Spleen (tissue), 11 donors: ENCODE data around the gene C1orf232. TPM values are rescaled to one million over a fixed set of nuclear protein-coding genes. Genes with fewer than 3 reads are reported as not detected.

Experiments used
- DNase-seq: peaks from one replicate; pipeline ENCODE4 v3.0.0-alpha.2; 2020
- H3K27ac ChIP-seq, 8 donors: fragments of 200-600 bp; sonication (generic) in 7 of 8; 1 replicate in 4 of 8; 2 replicates in 4 of 8; pipeline versions ENCODE4 v1.5.0 to v1.8.0; 2016 to 2021; ENCODE audit warnings: inconsistent platforms in 4 of 8, mild to moderate bottlenecking in 4 of 8, moderate library complexity in 1 of 8
- H3K27me3 ChIP-seq, 7 donors: fragments of 200-600 bp; sonication (generic) in 6 of 7; replicated peaks in 1 of 7; 1 replicate in 4 of 7; 2 replicates in 3 of 7; pipeline versions ENCODE4 v1.5.0 to v1.8.0; 2016 to 2021; ENCODE audit warnings: inconsistent platforms in 3 of 7, mild to moderate bottlenecking in 1 of 7
- H3K36me3 ChIP-seq, 6 donors: fragments of 200-600 bp; sonication (generic) in 5 of 6; 1 replicate in 4 of 6; 2 replicates in 2 of 6; pipeline versions ENCODE4 v1.5.0 to v1.8.0; 2016 to 2021; ENCODE audit warnings: inconsistent platforms in 2 of 6
- H3K4me1 ChIP-seq, 6 donors: fragments of 200-600 bp; sonication (generic) in 5 of 6; 1 replicate in 3 of 6; 2 replicates in 3 of 6; pipeline versions ENCODE4 v1.5.0 to v1.8.0; 2016 to 2021; ENCODE audit warnings: inconsistent platforms in 3 of 6
- H3K4me3 ChIP-seq, 8 donors: fragments of 200-600 bp; sonication (generic) in 7 of 8; 1 replicate in 4 of 8; 2 replicates in 4 of 8; pipeline versions ENCODE4 v1.5.0 to v1.8.0; 2016 to 2021; ENCODE audit warnings: inconsistent platforms in 4 of 8, mild to moderate bottlenecking in 4 of 8, moderate library complexity in 2 of 8
- H3K9me3 ChIP-seq, 8 donors: fragments of 200-600 bp; sonication (generic) in 7 of 8; 1 replicate in 4 of 8; 2 replicates in 4 of 8; pipeline versions ENCODE4 v1.5.0 to v1.8.0; 2016 to 2021; ENCODE audit warnings: inconsistent platforms in 4 of 8
- POLR2A ChIP-seq, 3 donors: fragments of 450-650 bp; IDR thresholded peaks; one replicate each; pipeline ENCODE4 v1.5.1; 2017; ENCODE audit warnings: antibody characterized with exemption in 3 of 3, mild to moderate bottlenecking in 1 of 3
- POLR2AphosphoS5 ChIP-seq, 3 donors: sonication (generic); formaldehyde crosslinking; IDR thresholded peaks; one replicate each; pipeline ENCODE4 v1.5.1; 2017; ENCODE audit warnings: antibody characterized with exemption in 3 of 3
- WGBS, 5 donors: extraction: QIAGEN DNeasy Blood & Tissue Kit in 3 of 5; methylation state at CpG; one replicate each; pipeline versions ENCODE4 v1.1.5 to v1.1.7; 2013 to 2018; 5-methylcytosine and 5-hydroxymethylcytosine counted together
- intact Hi-C: fragments of 100-400 bp; cut with DNase I; formaldehyde crosslinking; loops from one replicate; pipeline ENCODE4 v1.15.0; 2023; ENCODE audit warnings: low total_unique reads
- polyA plus RNA-seq, 3 donors: library from polyadenylated mRNA; stranded (reverse); fragments of 200-250 nt; gene quantifications; one replicate each; pipeline ENCODE4 v1.2.1, GENCODE V29; 2013
- total RNA-seq, 7 donors: library from RNA; depleted of rRNA in 3 of 7; stranded (reverse); fragments of >200 nt in 3 of 7; fragmentation: NEBNext Ultra II Directional in 4 of 7; extraction: Animal tissue kit (Norgen Biotek cat#: 25700) in 4 of 7; gene quantifications; one replicate each; pipeline versions ENCODE4 v1.1.0 to v1.2.1, GENCODE V29; 2016 to 2021
- TF ChIP-seq, protein P1 (sequence below), 11 experiments: fragments of 200-600 bp in 7 of 11; fragments of 450-650 bp in 4 of 11; sonication (generic) in 4 of 11; IDR thresholded peaks in 8 of 11; conservative IDR thresholded peaks in 3 of 11; 1 replicate in 7 of 11; 2 replicates in 4 of 11; pipeline versions ENCODE4 v1.4.0 to v1.8.0; 2016 to 2021; ENCODE audit warnings: antibody characterized with exemption in 11 of 11, inconsistent platforms in 4 of 11, mild to moderate bottlenecking in 1 of 11
- donor health status: healthy with polysubstance abuse.
- donor health status: DM: no; HTN: no; CAD: no; lungs with moderate emphysema.
- donor health status: DM: no; HTN: no; CAD: no.
- donor health status: Bipolar disorder and iron deficiency.
- donor health status: healthy.
- donor health status: DM: no; HTN: no; CAD: no.
- donor health status: DM: yes; HTN: yes; CAD: no.

Gene C1orf232
- total and polyA plus RNA-seq, 10 donors, result not detected

- Histone ChIP-seq H3K4me1 (peaks cover 3 to 82% (median 44%) of the 10 kb centered on the region in 6 donors), H3K27ac (peak overlapping the region in 4 of 8 donors; percentile 75 to 85 (median 81))
Measured at GRCh38 chr1:26125382-26125781, 43.4 kb downstream of the C1orf232 start.

GRCh38 chr1:26124418-26125331 is 44.1 kb downstream of the C1orf232 start:
- WGBS, 5 donors, result 79 to 91% (median 82%) methylated on average over 4 of the region's 4 CpGs
- DNase-seq, result no peak
- peak overlapping the region in 2 of 8 donors; percentile 84 to 85 for H3K27ac ChIP-seq
- H3K27me3 ChIP-seq, result no peaks in the 10 kb centered on the region
- intact Hi-C loops, result no loop called here
- peaks cover 3 to 89% (median 46%) of the 10 kb centered on the region in 6 donors for H3K4me1 ChIP-seq
- no peaks in the 10 kb centered on the region for H3K9me3 ChIP-seq
- TF ChIP-seq, protein P1, sequence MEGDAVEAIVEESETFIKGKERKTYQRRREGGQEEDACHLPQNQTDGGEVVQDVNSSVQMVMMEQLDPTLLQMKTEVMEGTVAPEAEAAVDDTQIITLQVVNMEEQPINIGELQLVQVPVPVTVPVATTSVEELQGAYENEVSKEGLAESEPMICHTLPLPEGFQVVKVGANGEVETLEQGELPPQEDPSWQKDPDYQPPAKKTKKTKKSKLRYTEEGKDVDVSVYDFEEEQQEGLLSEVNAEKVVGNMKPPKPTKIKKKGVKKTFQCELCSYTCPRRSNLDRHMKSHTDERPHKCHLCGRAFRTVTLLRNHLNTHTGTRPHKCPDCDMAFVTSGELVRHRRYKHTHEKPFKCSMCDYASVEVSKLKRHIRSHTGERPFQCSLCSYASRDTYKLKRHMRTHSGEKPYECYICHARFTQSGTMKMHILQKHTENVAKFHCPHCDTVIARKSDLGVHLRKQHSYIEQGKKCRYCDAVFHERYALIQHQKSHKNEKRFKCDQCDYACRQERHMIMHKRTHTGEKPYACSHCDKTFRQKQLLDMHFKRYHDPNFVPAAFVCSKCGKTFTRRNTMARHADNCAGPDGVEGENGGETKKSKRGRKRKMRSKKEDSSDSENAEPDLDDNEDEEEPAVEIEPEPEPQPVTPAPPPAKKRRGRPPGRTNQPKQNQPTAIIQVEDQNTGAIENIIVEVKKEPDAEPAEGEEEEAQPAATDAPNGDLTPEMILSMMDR (IDR thresholded peaks at IDR 0.05 in 8 of 11, conservative IDR thresholded peaks at IDR 0.05 in 3 of 11), result no peak
- no peak for TF ChIP-seq POLR2A (IDR thresholded peaks at IDR 0.05)
- no peak for TF ChIP-seq POLR2AphosphoS5 (IDR thresholded peaks at IDR 0.05)
- H3K36me3 ChIP-seq, result peaks cover 0 to 37% (median 8%) of the 10 kb centered on the region in 6 donors
- H3K4me3 ChIP-seq, result no peak overlapping the region

More at GRCh38 chr1:26125382-26125781, 43.4 kb downstream of the C1orf232 start:
- Histone ChIP-seq H3K4me3 (no peak overlapping the region), H3K27me3 (no peaks in the 10 kb centered on the region), H3K36me3 (peaks cover 0 to 30% (median 8%) of the 10 kb centered on the region in 6 donors), H3K9me3 (no peaks in the 10 kb centered on the region)
- intact Hi-C loops, result no loop called here
- TF ChIP-seq, protein P1 (IDR thresholded peaks at IDR 0.05 in 8 of 11, conservative IDR thresholded peaks at IDR 0.05 in 3 of 11), result no peak
- TF ChIP-seq POLR2AphosphoS5 (IDR thresholded peaks at IDR 0.05), result no peak
- TF ChIP-seq POLR2A (IDR thresholded peaks at IDR 0.05), result no peak
- DNase-seq, result no peak

DNA sequence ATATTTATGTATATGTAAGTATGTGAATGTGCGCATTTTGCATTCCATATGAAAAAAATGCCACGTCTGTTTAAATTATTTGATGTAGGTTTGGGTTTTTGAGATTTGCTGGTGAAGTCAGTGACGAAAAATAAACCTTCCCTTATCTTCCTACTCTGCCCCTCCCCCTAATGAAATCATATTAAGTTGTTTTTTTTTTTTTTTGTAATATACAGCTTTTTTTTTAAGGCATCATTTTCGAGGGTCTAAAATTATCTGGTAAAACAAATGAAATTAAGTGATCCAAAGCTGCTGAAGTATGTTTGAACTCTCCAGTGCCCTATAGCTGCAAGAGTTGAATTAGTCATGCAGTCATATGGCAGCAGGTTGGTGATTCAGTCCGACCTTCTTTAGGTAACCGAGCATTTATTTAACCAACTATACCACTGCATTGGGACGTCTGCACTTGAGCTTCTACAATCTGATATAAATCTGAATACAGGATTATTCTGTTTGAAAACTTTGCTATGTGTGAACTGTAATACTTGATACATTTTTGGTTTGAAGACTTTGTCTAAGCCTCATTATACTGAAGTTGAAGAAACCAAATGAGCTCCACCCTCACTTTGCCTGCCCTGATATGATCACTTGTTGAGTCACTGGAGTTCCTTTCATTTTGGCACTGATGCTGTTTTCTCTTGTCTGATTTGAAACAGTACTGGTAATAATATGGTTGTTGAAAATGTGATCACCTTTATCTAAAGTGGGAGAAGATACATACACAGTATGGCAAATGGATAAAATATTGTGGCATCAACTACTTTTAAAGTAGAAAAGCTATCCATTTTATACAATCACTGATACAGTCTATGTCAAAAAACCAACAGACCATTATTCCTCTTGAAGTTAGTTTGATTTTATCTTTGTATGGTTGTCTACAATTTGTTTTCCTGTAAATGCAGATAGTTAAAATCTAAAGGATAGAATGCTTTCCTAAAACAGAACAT is 45.5 kb downstream of the C1orf232 start:
- Histone ChIP-seq H3K27ac (peak overlapping the region in 3 of 8 donors; percentile 3 to 85 (median 32)), H3K4me1 (peaks cover 3 to 96% (median 48%) of the 10 kb centered on the region in 6 donors), H3K36me3 (peaks cover 0 to 51% (median 18%) of the 10 kb centered on the region in 6 donors), H3K9me3 (no peaks in the 10 kb centered on the region), H3K4me3 (no peak overlapping the region), H3K27me3 (no peaks in the 10 kb centered on the region)
- no peak for DNase-seq
- no peak for TF ChIP-seq POLR2AphosphoS5 (IDR thresholded peaks at IDR 0.05)
- TF ChIP-seq, protein P1 (IDR thresholded peaks at IDR 0.05 in 8 of 11, conservative IDR thresholded peaks at IDR 0.05 in 3 of 11), result no peak
- TF ChIP-seq POLR2A (IDR thresholded peaks at IDR 0.05), result no peak
- 89 to 93% (median 91%) methylated on average over 7 of the region's 7 CpGs for WGBS, 5 donors
- intact Hi-C loops, result no loop called here
